ENCODE measurements around the gene ADAMTSL3.

The ADAMTSL3 gene

GRCh38 chr15:83838763-83839162, 184.8 kb downstream of the ADAMTSL3 start:
- no peak for DNase-seq

- DNase-seq, result no peak
These were observed 188.4 kb downstream of the ADAMTSL3 start for GRCh38 chr15:83842281-83842680.

GRCh38 chr15:83843471-83843871, 189.5 kb downstream of the ADAMTSL3 start:
- no peak for DNase-seq

- no peak for DNase-seq
These were observed 190.8 kb downstream of the ADAMTSL3 start for GRCh38 chr15:83844742-83845141.

GRCh38 chr15:83845230-83845629, 191.3 kb downstream of the ADAMTSL3 start:
- DNase-seq, result no peak

- no peak for DNase-seq
These were observed 192.9 kb downstream of the ADAMTSL3 start for GRCh38 chr15:83846847-83847246.

GRCh38 chr15:83848315-83849050, 194.6 kb downstream of the ADAMTSL3 start:
- DNase-seq, result no peak

- DNase-seq, result no peak
These were observed 196.1 kb downstream of the ADAMTSL3 start for GRCh38 chr15:83850015-83850414.

GRCh38 chr15:83850501-83851245, 196.8 kb downstream of the ADAMTSL3 start:
- no peak for DNase-seq

- no peak for DNase-seq
These were observed 199.3 kb downstream of the ADAMTSL3 start for GRCh38 chr15:83853232-83853631.

- DNase-seq, result no peak
These were observed 200.4 kb downstream of the ADAMTSL3 start for GRCh38 chr15:83854321-83854720.

- DNase-seq, result no peak
These were observed 201.2 kb downstream of the ADAMTSL3 start for GRCh38 chr15:83854950-83855707.

- DNase-seq, result no peak
These were observed 202.0 kb downstream of the ADAMTSL3 start for GRCh38 chr15:83855956-83856355.

- no peak for DNase-seq
These were observed 205.0 kb downstream of the ADAMTSL3 start for GRCh38 chr15:83858820-83859505.

- no peak for DNase-seq
These were observed 212.8 kb downstream of the ADAMTSL3 start for GRCh38 chr15:83866692-83867091.

GRCh38 chr15:83869341-83869740, 215.4 kb downstream of the ADAMTSL3 start:
- DNase-seq, result no peak

GRCh38 chr15:83871808-83872559, 218.1 kb downstream of the ADAMTSL3 start:
- no peak for DNase-seq

GRCh38 chr15:83873966-83874365, 220.0 kb downstream of the ADAMTSL3 start:
- DNase-seq, result no peak

GRCh38 chr15:83880529-83880928, 226.6 kb downstream of the ADAMTSL3 start:
- DNase-seq, result no peak

GRCh38 chr15:83881156-83881555, 227.2 kb downstream of the ADAMTSL3 start:
- no peak for DNase-seq

GRCh38 chr15:83886321-83886720, 232.4 kb downstream of the ADAMTSL3 start:
- DNase-seq, result no peak

GRCh38 chr15:83887404-83887803, 233.5 kb downstream of the ADAMTSL3 start:
- no peak for DNase-seq
